H9 (cell line): ENCODE measurements around the gene STAB1. TPM values are rescaled to one million over a fixed set of nuclear protein-coding genes. Genes with fewer than 3 reads are reported as not detected.
A peak's percentile ranks its signal among the peaks of the same experiment; 100 is the strongest.

Source experiments
- DNase-seq: peaks from one replicate; pipeline ENCODE4 v3.0.0-alpha.2; 2017
- H2AFZ ChIP-seq: one replicate; pipeline ENCODE4 v1.6.1; 2013; ENCODE audit warnings: mild to moderate bottlenecking, low read length, control low read depth, moderate library complexity
- H2AK5ac ChIP-seq: 2 replicates; pipeline ENCODE4 v1.6.1; 2013; ENCODE audit warnings: low read length, control low read depth, mixed read lengths; ENCODE audit not compliant: insufficient read length
- H2BK120ac ChIP-seq: one replicate; pipeline ENCODE4 v1.6.1; 2013; ENCODE audit warnings: low read depth, mild to moderate bottlenecking, low read length, control low read depth, inconsistent platforms; ENCODE audit not compliant: poor library complexity, severe bottlenecking
- H2BK12ac ChIP-seq: 2 replicates; pipeline ENCODE4 v1.6.1; 2013; ENCODE audit warnings: low read length, control low read depth, mixed read lengths, low read depth; ENCODE audit not compliant: insufficient read length
- H2BK15ac ChIP-seq: 2 replicates; pipeline ENCODE4 v1.6.1; 2013; ENCODE audit warnings: low read depth, low read length, control low read depth
- H2BK20ac ChIP-seq: one replicate; pipeline ENCODE4 v1.6.1; 2013; ENCODE audit warnings: low read depth, mild to moderate bottlenecking, low read length, control low read depth, inconsistent platforms; ENCODE audit not compliant: poor library complexity, severe bottlenecking
- H2BK5ac ChIP-seq: 2 replicates; pipeline ENCODE4 v1.6.1; 2013; ENCODE audit warnings: low read length, control low read depth, mixed read lengths; ENCODE audit not compliant: insufficient read length
- H3K14ac ChIP-seq: 2 replicates; pipeline ENCODE4 v1.6.1; 2013; ENCODE audit warnings: low read length, control low read depth; ENCODE audit not compliant: insufficient read depth
- H3K18ac ChIP-seq: 2 replicates; pipeline ENCODE4 v1.6.1; 2013; ENCODE audit warnings: low read depth, mild to moderate bottlenecking, mixed read lengths, low read length, control low read depth; ENCODE audit not compliant: insufficient read length
- H3K23ac ChIP-seq: 2 replicates; pipeline ENCODE4 v1.6.1; 2013; ENCODE audit warnings: low read length, control low read depth, mixed read lengths, low read depth; ENCODE audit not compliant: insufficient read length
- H3K23me2 ChIP-seq: 2 replicates; pipeline ENCODE4 v1.6.1; 2013; ENCODE audit warnings: low read depth, mild to moderate bottlenecking, mixed read lengths, low read length, control low read depth; ENCODE audit not compliant: insufficient read length, poor library complexity, severe bottlenecking
- H3K27ac ChIP-seq: 2 replicates; pipeline ENCODE4 v1.5.1; 2013; ENCODE audit warnings: low read length, control low read depth, mixed read lengths, low read depth; ENCODE audit not compliant: insufficient read length
- H3K27me3 ChIP-seq: 2 replicates; pipeline ENCODE4 v1.6.1; 2013; ENCODE audit warnings: low read length, control low read depth, inconsistent platforms; ENCODE audit not compliant: insufficient read depth
- H3K4ac ChIP-seq: 2 replicates; pipeline ENCODE4 v1.6.1; 2013; ENCODE audit warnings: low read depth, mild to moderate bottlenecking, control low read depth, inconsistent platforms, low read length, moderate library complexity
- H3K4me1 ChIP-seq: 2 replicates; pipeline ENCODE4 v1.6.1; 2013; ENCODE audit warnings: low read length, control low read depth, inconsistent platforms; ENCODE audit not compliant: insufficient read depth
- H3K4me2 ChIP-seq: 2 replicates; pipeline ENCODE4 v1.6.1; 2013; ENCODE audit warnings: low read length, control low read depth, mixed read lengths; ENCODE audit not compliant: insufficient read length, insufficient read depth
- H3K56ac ChIP-seq: 2 replicates; pipeline ENCODE4 v1.6.1; 2013; ENCODE audit warnings: low read depth, mild to moderate bottlenecking, mixed read lengths, low read length, control low read depth; ENCODE audit not compliant: insufficient read length
- H3K79me1 ChIP-seq: 2 replicates; pipeline ENCODE4 v1.6.1; 2013; ENCODE audit warnings: low read depth, mild to moderate bottlenecking, moderate library complexity, low read length, control low read depth, inconsistent platforms; ENCODE audit not compliant: insufficient read depth, poor library complexity, severe bottlenecking
- H3K79me2 ChIP-seq: 2 replicates; pipeline ENCODE4 v1.6.1; 2013; ENCODE audit warnings: low read length, control low read depth, inconsistent platforms; ENCODE audit not compliant: insufficient read depth
- H3K9ac ChIP-seq: 2 replicates; pipeline ENCODE4 v1.6.1; 2013; ENCODE audit warnings: low read length, control low read depth, mixed read lengths; ENCODE audit not compliant: insufficient read length; ENCODE audit errors: extremely low read depth
- H3K9me3 ChIP-seq: one replicate; pipeline ENCODE4 v1.6.1; 2013; ENCODE audit warnings: low read depth, low read length, inconsistent platforms; ENCODE audit not compliant: control insufficient read depth
- H3T11ph ChIP-seq: one replicate; pipeline ENCODE4 v1.6.1; 2013; ENCODE audit warnings: mild to moderate bottlenecking, low read length, control low read depth, inconsistent platforms
- H4K20me1 ChIP-seq: one replicate; pipeline ENCODE4 v1.6.1; 2013; ENCODE audit not compliant: control insufficient read depth, insufficient read length, insufficient read depth
- H4K5ac ChIP-seq: 2 replicates; pipeline ENCODE4 v1.6.1; 2013; ENCODE audit warnings: low read depth, mild to moderate bottlenecking, mixed read lengths, low read length, control low read depth; ENCODE audit not compliant: insufficient read length
- H4K8ac ChIP-seq: replicated peaks from 2 replicates; pipeline ENCODE4 v1.6.1; 2013; ENCODE audit warnings: low read length, control low read depth, mixed read lengths, low read depth; ENCODE audit not compliant: insufficient read length
- H4K91ac ChIP-seq: 2 replicates; pipeline ENCODE4 v1.6.1; 2013; ENCODE audit warnings: low read depth, mild to moderate bottlenecking, moderate library complexity, mixed read lengths, low read length, control low read depth; ENCODE audit not compliant: insufficient read length
- H3K27ac Mint-ChIP-seq, 3 experiments: 2 replicates in 2 of 3; 3 replicates in 1 of 3; pipeline ENCODE4 v1.8.0; 2020 to 2021; ENCODE audit warnings: mixed read lengths in 3 of 3, mild to moderate bottlenecking in 1 of 3, moderate library complexity in 1 of 3
- H3K27me3 Mint-ChIP-seq: 2 replicates; pipeline ENCODE4 v1.8.0; 2021; ENCODE audit warnings: low read depth, mild to moderate bottlenecking, moderate library complexity, mixed read lengths
- H3K36me3 Mint-ChIP-seq, 3 experiments: 2 replicates in 2 of 3; 3 replicates in 1 of 3; pipeline ENCODE4 v1.8.0; 2020 to 2021; ENCODE audit warnings: low read depth in 3 of 3, mixed read lengths in 3 of 3; ENCODE audit not compliant: insufficient read depth in 1 of 3
- H3K4me1 Mint-ChIP-seq, 2 experiments: 2 replicates each; pipeline ENCODE4 v1.8.0; 2020; ENCODE audit warnings: mixed read lengths in 2 of 2
- H3K4me3 Mint-ChIP-seq, 2 experiments: 2 replicates in 1 of 2; 3 replicates in 1 of 2; pipeline ENCODE4 v1.8.0; 2020 to 2021; ENCODE audit warnings: mild to moderate bottlenecking in 2 of 2, mixed read lengths in 2 of 2, moderate library complexity in 1 of 2
- H3K9me3 Mint-ChIP-seq, 2 experiments: 2 replicates in 1 of 2; 3 replicates in 1 of 2; pipeline ENCODE4 v1.8.0; 2020; ENCODE audit warnings: mild to moderate bottlenecking in 2 of 2, mixed read lengths in 2 of 2, moderate library complexity in 1 of 2
- CTCF ChIP-seq: fragments of 200-600 bp; sonication (generic); conservative IDR thresholded peaks from 3 replicates; pipeline ENCODE4 v1.8.0; 2021; ENCODE audit warnings: antibody characterized with exemption, mild to moderate bottlenecking
- WGBS: extraction: QIAGEN DNeasy Blood & Tissue Kit; methylation state at CpG from one replicate; pipeline ENCODE4 v1.1.7; 2013; ENCODE audit warnings: missing lambda C conversion rate, low lambda C conversion rate, mixed read lengths; ENCODE audit not compliant: insufficient read length; ENCODE audit errors: extremely low coverage; 5-methylcytosine and 5-hydroxymethylcytosine counted together
- total RNA-seq: library from RNA; stranded (reverse); gene quantifications from 2 replicates; pipeline ENCODE4 v1.2.1, GENCODE V29; 2021

Gene STAB1
- total RNA-seq, 1 experiment from 2014 or later, result 1.5 TPM

GRCh38 chr3:52506266-52506966 lies 11.3 kb downstream of the STAB1 start:
- no peak overlapping the region for H4K91ac ChIP-seq
- H3K27ac Mint-ChIP-seq, result no peak overlapping the region
- H3T11ph ChIP-seq, result no peak overlapping the region
- no peak overlapping the region for H3K56ac ChIP-seq
- no peaks in the 10 kb centered on the region for H3K9me3 ChIP-seq
- H2BK12ac ChIP-seq, result no peak overlapping the region
- no peak overlapping the region for H3K14ac ChIP-seq
- H4K5ac ChIP-seq, result no peak overlapping the region
- peaks cover 14 to 27% of the 10 kb centered on the region in 2 experiments for H3K4me1 Mint-ChIP-seq
- TF ChIP-seq CTCF, result no peak
- H4K8ac ChIP-seq, result no peak overlapping the region
- no peak overlapping the region for H3K18ac ChIP-seq
- no peak for DNase-seq
- H2AK5ac ChIP-seq, result no peak overlapping the region
- no peak overlapping the region for H3K4me2 ChIP-seq
- no peaks in the 10 kb centered on the region for H3K79me2 ChIP-seq
- no peaks in the 10 kb centered on the region; the same call in 1 of the 2 replicates for H3K27me3 Mint-ChIP-seq
- H2BK15ac ChIP-seq, result no peak overlapping the region
- no peak overlapping the region for H3K27ac ChIP-seq
- H3K79me1 ChIP-seq, result no peaks in the 10 kb centered on the region
- H3K4me3 Mint-ChIP-seq, result no peak overlapping the region
- H3K27me3 ChIP-seq, result no peaks in the 10 kb centered on the region
- peak overlapping the region; percentile 51 for H2BK5ac ChIP-seq
- no peaks in the 10 kb centered on the region for H3K9me3 Mint-ChIP-seq
- H3K23me2 ChIP-seq, result no peaks in the 10 kb centered on the region
- H2BK120ac ChIP-seq, result no peak overlapping the region
- no peaks in the 10 kb centered on the region for H4K20me1 ChIP-seq
- no peak overlapping the region for H2AFZ ChIP-seq
- H3K36me3 Mint-ChIP-seq, result no peaks in the 10 kb centered on the region; a peak in 1 of 7 replicates
- whole genome bisulfite sequencing, result no CpG with 5 or more reads among the region's 27 CpGs
- H3K23ac ChIP-seq, result no peak overlapping the region
- H3K4ac ChIP-seq, result no peak overlapping the region
- no peaks in the 10 kb centered on the region; the same call in 1 of the 2 replicates for H3K4me1 ChIP-seq
- H2BK20ac ChIP-seq, result no peak overlapping the region
- H3K9ac ChIP-seq, result no peak overlapping the region
